Measurements from ENCODE around the gene ZNF678.

GRCh38 chr1:227543283-227544066 lies 19.9 kb upstream of the ZNF678 start:
- no peak for TF ChIP-seq POLR2AphosphoS5 (IDR thresholded peaks at IDR 0.05; ENCODE audit: insufficient read depth in 1 of 2, low read depth in 1 of 2)
- TF ChIP-seq POLR2A (IDR thresholded peaks at IDR 0.05) = no peak
- TF ChIP-seq CTCF (IDR thresholded peaks at IDR 0.05) = no peak
